ENCODE measurements around the gene MET.
"Not testable (repeated sequence)": the region's sequence is repeated elsewhere in the genome, so short reads cannot be mapped to it uniquely, and the experiment has no call there.

MET gene

GRCh38 chr7:116726713-116727431 is 54.9 kb downstream of the MET start:
- no peak for DNase-seq

- DNase-seq: no peak
These were observed 55.5 kb downstream of the MET start for GRCh38 chr7:116727432-116728009.

GRCh38 chr7:116728413-116728812 is 56.4 kb downstream of the MET start:
- no peak for DNase-seq

GRCh38 chr7:116730097-116731022 is 58.4 kb downstream of the MET start:
- DNase-seq: no peak

- DNase-seq: no peak
These were observed 59.0 kb downstream of the MET start for GRCh38 chr7:116731023-116731395.

- DNase-seq: no peak
These were observed 59.7 kb downstream of the MET start for GRCh38 chr7:116731445-116732335.

- DNase-seq: no peak
These were observed 61.0 kb downstream of the MET start for GRCh38 chr7:116732788-116733694.

GRCh38 chr7:116733924-116734580 is 62.1 kb downstream of the MET start:
- no peak for DNase-seq

- no peak for DNase-seq
These were observed 62.7 kb downstream of the MET start for GRCh38 chr7:116734710-116735109.

- no peak for DNase-seq
These were observed 65.1 kb downstream of the MET start for GRCh38 chr7:116736927-116737715.

GRCh38 chr7:116738378-116738777 is 66.4 kb downstream of the MET start:
- DNase-seq: no peak

GRCh38 chr7:116739307-116739706 is 67.3 kb downstream of the MET start:
- no peak for DNase-seq

- DNase-seq: no peak
These were observed 68.2 kb downstream of the MET start for GRCh38 chr7:116740231-116740630.

GRCh38 chr7:116740755-116741462 is 68.9 kb downstream of the MET start:
- DNase-seq: no peak

GRCh38 chr7:116741625-116742316 is 69.8 kb downstream of the MET start:
- no peak for DNase-seq

- DNase-seq: no peak
These were observed 70.6 kb downstream of the MET start for GRCh38 chr7:116742641-116743040.

- not testable (repeated sequence) for DNase-seq
These were observed 71.8 kb downstream of the MET start for GRCh38 chr7:116743835-116744234.

Measured in nucleus accumbens (tissue), 56 donors.